Neural cell (in vitro differentiated cells): ENCODE data around the gene THYN1.

Experiments used
- EP300 ChIP-seq: fragments of 450-650 bp; conservative IDR thresholded peaks from 2 replicates; pipeline ENCODE4 v1.6.1; 2014; ENCODE audit warnings: antibody characterized with exemption, mild to moderate bottlenecking, moderate library complexity; ENCODE audit not compliant: poor library complexity, severe bottlenecking
- EZH2 ChIP-seq: fragments of 200-600, 300-800 bp; shearing (Covaris generic), sonication (generic); IDR thresholded peaks from 2 replicates; pipeline ENCODE4 v1.6.1; 2014; ENCODE audit warnings: antibody characterized with exemption, low read length, borderline replicate concordance, mild to moderate bottlenecking; ENCODE audit not compliant: insufficient read depth, poor library complexity, severe bottlenecking
- MXI1 ChIP-seq: fragments of 450-650 bp; conservative IDR thresholded peaks from 2 replicates; pipeline ENCODE4 v1.6.1; 2014; ENCODE audit warnings: antibody characterized with exemption, mild to moderate bottlenecking; ENCODE audit not compliant: poor library complexity, severe bottlenecking
- POLR2AphosphoS5 ChIP-seq: IDR thresholded peaks from 2 replicates; pipeline ENCODE4 v1.6.1; 2012
- TF ChIP-seq, protein P1 (sequence below): fragments of 450-650 bp; IDR thresholded peaks from 2 replicates; pipeline ENCODE4 v1.5.1; 2014; ENCODE audit warnings: antibody characterized with exemption, mild to moderate bottlenecking, moderate library complexity; ENCODE audit not compliant: poor library complexity, severe bottlenecking

DNA sequence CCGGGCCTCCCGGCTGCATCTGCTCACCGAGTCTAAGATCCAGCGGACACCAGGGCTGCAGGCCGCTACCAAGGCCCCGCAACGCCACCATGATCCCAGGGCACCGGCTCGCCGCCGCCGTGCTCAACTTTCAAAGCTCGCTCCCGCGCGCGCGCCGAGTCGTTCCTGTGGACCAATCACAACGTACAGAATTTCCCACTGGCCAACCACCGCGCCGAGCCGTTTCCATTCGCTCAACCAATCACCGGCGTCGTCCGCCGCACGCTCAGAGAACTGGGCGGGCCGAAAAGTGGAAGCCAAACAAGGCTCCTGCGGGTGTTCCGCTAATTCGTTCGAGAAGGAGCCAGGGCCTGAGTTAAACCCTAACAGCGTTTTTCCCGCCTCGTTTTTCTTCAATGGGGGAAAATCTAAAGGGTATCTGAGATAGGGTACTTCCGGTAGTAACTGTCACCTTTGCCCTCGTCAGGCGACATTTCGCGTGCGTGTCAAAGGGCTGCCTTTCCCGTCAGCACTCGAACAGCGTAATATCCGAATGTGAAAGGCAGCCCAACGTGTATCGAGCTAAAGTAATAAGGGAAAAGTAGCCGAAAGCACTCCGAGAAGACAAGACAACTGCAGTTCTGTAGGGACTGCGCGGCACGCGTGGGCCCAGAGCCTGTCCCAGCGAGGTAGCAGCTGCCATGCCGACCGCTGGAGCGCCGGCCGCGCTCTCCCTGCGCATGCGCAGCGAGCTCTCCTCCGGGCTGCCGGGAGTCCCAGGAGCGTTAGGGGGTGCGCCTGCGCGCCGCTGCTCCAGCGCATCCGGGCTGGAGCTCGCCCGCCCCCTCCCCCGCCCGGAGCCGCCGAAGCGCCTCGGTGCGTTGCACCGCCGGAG lies 29.1 kb downstream of the THYN1 start, which contains the start of the genes NCAPD3 and VPS26B:
- no peak for TF ChIP-seq EZH2
- TF ChIP-seq, protein P1, sequence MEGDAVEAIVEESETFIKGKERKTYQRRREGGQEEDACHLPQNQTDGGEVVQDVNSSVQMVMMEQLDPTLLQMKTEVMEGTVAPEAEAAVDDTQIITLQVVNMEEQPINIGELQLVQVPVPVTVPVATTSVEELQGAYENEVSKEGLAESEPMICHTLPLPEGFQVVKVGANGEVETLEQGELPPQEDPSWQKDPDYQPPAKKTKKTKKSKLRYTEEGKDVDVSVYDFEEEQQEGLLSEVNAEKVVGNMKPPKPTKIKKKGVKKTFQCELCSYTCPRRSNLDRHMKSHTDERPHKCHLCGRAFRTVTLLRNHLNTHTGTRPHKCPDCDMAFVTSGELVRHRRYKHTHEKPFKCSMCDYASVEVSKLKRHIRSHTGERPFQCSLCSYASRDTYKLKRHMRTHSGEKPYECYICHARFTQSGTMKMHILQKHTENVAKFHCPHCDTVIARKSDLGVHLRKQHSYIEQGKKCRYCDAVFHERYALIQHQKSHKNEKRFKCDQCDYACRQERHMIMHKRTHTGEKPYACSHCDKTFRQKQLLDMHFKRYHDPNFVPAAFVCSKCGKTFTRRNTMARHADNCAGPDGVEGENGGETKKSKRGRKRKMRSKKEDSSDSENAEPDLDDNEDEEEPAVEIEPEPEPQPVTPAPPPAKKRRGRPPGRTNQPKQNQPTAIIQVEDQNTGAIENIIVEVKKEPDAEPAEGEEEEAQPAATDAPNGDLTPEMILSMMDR, result no peak
- peak; percentile 61 for TF ChIP-seq EP300
- TF ChIP-seq POLR2AphosphoS5, result peak; percentile 87
- peak; percentile 100 for TF ChIP-seq MXI1
